NCI-H226 (cell line): ENCODE measurements around the gene AFF2.

Experiments used
- DNase-seq: peaks from one replicate; pipeline ENCODE4 v3.0.0-alpha.2; 2015

The AFF2 gene

GRCh38 chrX:148537556-148538182 lies 37.3 kb downstream of the AFF2 start:
- DNase-seq, result no peak

DNA sequence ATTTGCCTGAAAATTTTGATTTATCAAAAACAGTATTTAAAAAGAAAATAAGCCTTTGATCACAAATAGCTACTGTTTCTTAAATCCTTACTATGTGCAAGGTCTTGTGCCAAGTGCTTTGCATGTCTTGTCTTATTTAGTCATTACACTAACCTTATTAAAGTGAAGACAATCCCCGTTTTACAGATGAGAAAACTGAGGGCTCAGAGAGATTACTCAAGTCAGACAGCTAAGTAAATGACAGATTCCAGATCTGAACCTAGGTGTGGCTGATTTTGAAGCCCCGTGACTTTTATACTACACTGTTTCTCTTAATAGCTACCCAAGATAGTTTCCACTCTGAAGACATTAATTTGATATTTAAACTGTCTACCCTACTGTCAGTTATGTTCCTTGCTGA lies 38.2 kb downstream of the AFF2 start:
- no peak for DNase-seq

DNA sequence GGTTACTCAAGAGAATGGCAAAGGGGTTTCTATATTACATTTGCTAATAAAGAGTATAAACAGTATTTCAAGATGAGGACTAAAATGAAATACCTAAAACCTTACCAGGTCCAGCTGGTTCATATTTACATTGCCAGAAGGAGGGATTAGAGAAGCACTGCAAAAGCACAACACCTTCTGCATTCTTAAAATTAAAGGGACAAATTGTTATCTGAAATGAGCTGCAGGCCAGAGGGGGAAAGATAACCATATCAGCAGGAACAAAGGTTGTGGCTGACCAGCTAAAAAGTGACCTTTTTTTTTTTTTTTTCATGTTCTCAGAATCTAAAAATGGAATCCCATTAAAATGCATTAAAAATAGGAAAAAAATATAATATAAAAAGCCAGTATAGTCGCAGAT lies 39.7 kb downstream of the AFF2 start:
- DNase-seq, result no peak

- no peak for DNase-seq
Observed at GRCh38 chrX:148540671-148541583, 40.5 kb downstream of the AFF2 start.

DNA sequence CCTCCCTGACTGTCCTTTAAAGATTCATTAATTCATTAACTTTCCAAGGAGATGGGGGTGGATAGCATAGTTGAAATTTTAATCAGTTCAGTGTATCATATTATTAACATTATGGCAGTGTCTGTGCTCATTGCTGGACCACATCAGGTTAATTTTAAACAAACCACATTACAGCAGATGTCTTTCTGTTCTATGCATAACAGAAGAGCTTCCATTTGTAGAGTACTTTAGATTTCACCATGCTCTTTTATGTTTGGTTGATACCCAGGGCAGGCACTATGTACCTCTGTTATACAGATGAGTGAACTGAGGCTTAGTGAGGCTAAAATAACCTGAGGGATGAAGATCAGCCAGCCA lies 41.1 kb downstream of the AFF2 start:
- no peak for DNase-seq

DNA sequence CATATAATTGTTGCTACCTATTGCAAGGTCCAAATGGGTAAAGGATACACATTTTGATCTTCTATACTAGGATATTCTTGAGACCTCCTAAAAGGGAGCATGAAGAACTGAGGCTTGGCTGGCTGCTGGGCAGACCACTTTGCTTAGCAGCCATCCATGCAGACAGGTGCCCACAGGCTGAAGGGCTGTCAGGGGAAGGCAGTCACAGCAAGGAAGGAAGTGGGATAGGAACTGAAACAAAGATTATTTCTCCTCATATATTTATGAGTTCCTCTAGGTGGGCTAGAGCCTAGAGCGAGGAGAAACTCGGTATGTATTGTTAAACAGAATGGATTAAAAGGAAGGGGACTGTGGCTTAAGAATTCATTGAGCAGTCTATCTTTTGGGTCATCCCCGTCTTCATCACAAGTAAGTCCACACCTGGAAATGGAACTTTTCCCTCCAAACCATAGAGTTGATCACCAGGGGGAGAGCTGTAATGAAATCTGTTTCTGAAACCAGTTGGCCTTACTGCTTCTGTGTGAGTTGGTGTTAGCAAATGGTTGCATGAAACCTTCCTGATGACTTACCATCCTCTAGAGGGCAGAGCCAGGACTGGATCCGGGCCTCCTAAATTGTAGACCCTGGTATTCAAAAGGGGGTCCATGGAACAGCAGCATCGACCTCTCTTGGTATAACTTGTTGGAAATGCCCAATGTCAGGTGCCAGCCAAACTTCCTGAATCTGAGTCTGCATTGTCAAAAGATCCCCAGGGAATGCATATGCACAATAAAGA lies 42.3 kb downstream of the AFF2 start:
- DNase-seq, result no peak

- DNase-seq, result no peak
Observed at GRCh38 chrX:148552775-148553174, 52.4 kb downstream of the AFF2 start.

GRCh38 chrX:148555101-148555500 lies 54.7 kb downstream of the AFF2 start:
- no peak for DNase-seq

DNA sequence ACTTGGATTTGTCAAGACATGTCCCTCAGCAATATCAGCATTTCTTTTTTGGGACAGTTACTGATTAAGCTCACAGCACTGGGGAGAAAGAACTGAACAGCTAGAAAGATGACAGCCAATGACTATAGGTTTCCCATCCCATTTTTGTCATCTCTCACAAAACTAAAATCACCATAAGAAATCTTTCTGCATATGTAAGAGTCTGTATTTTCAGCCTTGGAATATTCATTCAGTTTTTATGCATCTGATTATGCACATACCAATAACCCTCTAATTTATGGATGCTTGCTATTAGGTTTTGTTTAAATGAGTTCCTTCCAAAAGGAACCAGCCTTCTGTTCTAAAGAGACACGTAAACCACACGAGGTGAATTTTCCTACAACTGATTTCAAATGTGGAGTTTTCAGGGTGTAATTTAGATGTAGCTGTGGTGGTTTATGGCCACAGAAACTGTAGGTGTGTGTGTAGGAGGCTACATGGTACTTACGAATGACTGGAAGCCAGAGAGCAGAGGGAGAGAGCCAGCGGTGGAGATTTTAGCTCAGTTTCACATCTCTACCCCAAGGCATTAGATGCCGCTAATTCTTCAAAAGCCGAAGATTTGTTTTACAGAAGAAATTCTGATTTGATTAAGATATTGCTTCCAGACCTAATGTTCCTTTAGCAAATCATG lies 55.3 kb downstream of the AFF2 start:
- no peak for DNase-seq

DNA sequence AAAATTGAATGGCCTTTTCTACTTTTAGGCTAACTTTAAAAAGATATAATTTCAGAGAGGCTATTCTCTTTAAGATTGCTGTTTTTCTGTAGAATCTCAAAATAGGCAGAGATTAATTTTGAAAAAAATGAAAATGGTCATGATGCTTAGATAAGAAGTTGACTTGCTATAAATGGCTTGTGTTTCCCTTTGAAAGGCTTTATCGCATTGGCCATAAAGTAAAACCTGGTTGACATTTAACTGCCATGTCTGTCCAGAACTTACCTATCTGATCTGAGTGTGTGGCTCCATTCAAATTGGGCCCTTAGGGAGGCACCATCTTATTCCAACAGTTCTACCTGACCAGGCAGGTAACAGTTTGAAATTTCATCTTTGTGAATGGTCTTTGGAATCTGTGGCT lies 56.1 kb downstream of the AFF2 start:
- no peak for DNase-seq

DNA sequence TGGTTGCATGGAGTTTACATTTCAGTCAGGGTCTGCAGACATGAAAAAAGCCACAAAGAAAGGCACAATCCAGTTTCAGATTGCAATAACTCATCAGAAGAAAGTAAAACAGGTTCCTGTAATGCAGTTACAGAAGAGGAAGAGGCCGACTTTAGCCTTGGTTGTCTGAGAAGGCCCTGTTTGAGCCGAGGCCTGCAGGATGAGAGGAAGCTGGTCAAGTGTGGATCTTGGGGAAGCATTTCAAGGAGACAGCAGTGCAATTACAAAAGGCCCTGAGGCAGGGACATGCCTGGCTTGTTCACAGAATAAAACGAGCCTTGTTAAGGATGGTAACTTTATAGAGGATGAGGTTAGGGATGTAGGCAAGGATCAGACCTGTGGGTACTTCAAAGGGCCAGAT lies 62.4 kb downstream of the AFF2 start:
- DNase-seq, result no peak

DNA sequence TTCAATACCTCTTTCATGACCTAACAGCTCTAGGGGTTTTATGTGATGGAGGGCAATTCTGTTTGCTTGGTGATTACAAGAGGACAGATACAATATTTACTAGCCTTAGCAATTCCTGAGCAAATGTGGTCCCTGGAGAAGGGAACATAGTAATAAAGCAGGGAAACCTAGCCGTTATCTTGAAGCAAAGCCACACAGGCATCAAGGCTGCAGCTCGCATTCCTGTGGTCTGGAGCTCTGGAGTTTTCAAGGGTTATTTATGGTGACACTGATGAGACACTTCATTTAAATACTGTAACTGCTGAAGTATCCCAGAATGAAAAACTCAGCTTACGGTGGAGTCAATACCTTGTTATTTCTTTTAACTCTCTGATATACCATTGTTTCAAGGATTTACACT lies 66.8 kb downstream of the AFF2 start:
- DNase-seq, result no peak

DNA sequence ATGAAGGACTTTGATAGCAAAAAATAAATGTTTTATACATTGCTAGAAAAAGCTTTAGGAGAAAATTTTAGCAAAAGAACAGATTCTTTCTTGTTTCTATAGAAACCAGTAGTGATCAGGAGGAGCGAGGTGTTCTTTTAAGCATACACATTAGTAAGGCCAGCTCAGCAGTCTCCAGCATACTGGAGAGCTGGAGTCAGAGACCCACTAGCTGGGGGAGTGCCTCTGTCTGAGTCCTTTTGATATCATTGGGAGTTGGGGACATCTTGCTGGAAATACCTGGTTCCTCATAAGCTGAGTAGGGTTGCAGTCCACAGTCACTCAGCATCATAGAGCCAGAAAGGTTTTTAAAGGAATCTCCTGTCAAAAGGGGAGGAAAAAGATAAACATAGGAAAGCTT lies 67.4 kb downstream of the AFF2 start:
- no peak for DNase-seq

- DNase-seq, result no peak
Observed at GRCh38 chrX:148568763-148569162, 68.3 kb downstream of the AFF2 start.

DNA sequence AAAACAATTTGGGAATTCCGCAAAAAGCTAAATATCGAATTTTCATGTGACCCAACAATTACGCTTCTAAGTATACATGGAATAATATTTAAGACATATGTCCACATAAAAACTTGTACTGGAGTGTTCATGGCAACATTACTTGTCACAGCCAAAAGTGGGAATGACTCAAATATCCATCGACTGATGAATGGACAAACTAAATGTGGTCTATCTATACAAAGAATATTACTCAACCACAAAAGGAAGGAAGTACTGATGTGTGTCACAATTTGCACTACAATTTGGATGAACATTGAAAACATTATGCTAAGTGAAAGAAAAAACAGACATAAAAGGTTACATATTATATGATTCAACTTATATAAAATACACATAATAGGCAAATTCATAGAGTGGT lies 71.9 kb downstream of the AFF2 start:
- DNase-seq, result no peak

DNA sequence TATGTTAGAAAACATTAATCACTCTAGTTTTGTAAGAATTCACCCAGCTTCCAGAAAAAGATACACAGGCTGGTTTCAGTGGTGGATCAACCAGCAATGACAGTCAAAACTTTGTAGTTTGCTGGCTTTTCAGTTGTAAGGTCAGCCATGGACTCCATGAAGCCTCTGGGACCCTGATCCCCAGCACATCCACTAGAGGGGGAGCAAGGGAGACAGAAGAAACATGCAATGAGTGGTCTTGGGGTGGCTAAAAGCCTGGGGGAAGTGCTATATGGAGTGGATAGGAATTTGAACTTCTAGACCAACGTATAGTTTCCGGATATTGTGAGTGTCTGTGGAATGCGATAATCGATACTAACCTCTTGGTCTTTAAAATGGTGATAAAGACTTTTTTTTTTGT lies 72.7 kb downstream of the AFF2 start:
- DNase-seq, result no peak

- DNase-seq, result no peak
Observed at GRCh38 chrX:148574237-148574973, 74.0 kb downstream of the AFF2 start.

DNA sequence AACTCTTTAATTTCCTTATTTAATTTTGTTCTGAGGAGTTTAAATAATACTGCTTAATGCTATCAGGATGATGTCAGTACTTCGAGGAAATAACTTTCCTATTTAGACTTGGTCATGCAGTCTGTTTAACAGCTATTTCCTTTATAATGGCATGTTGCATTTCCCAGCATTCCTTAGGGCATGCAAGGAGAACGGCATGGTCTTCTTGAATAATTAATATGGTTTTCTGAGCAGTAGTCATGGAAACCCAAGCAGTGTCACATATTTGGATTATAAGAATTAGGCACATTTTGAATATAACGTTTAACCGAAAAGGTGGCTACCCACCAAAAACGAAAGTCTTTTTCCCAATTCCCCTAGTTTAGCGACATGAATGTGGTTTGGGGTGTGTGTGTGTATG lies 76.0 kb downstream of the AFF2 start:
- DNase-seq, result no peak

- no peak for DNase-seq
Observed at GRCh38 chrX:148577741-148578140, 77.3 kb downstream of the AFF2 start.

GRCh38 chrX:148580016-148580415 lies 79.6 kb downstream of the AFF2 start:
- DNase-seq, result no peak

GRCh38 chrX:148582353-148582752 lies 81.9 kb downstream of the AFF2 start:
- DNase-seq, result no peak

DNA sequence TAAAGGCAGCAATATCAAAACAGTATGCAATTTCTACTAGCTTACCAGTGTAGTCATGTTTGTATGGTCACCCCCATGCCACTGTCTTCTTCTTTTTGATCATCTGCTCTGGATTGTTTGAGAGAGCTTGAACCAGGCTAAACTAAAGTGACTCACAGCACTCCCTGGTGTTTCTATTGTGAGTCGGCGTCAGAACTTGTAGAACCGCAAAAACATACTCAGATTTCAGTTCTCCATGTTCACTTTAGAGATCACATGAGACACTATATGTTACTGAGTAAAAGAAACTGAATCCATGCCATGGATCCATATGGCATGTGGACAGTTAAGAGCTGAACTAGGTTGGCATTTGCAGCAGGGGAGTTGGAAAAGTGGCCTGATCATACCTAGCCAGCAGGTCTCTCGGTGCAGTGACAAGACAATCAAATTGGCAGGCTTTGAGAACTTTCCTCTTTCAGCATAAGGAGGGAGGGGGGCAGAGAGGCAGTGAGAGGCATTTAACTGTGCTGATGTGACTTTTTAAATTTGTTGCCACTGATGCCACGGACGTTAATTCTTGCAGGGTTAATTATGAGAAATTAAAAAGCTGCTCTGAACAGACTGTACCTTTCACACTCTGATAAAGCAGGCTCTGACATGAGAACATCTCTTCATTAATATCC lies 88.4 kb downstream of the AFF2 start:
- no peak for DNase-seq
